SW 1271 (cell line): ENCODE data around the gene PPIA.

Experiments
- DNase-seq, 2 experiments: peaks; one replicate each; lab custom pipeline; 2025; lab: John Stamatoyannopoulos, UW

The PPIA gene

DNA sequence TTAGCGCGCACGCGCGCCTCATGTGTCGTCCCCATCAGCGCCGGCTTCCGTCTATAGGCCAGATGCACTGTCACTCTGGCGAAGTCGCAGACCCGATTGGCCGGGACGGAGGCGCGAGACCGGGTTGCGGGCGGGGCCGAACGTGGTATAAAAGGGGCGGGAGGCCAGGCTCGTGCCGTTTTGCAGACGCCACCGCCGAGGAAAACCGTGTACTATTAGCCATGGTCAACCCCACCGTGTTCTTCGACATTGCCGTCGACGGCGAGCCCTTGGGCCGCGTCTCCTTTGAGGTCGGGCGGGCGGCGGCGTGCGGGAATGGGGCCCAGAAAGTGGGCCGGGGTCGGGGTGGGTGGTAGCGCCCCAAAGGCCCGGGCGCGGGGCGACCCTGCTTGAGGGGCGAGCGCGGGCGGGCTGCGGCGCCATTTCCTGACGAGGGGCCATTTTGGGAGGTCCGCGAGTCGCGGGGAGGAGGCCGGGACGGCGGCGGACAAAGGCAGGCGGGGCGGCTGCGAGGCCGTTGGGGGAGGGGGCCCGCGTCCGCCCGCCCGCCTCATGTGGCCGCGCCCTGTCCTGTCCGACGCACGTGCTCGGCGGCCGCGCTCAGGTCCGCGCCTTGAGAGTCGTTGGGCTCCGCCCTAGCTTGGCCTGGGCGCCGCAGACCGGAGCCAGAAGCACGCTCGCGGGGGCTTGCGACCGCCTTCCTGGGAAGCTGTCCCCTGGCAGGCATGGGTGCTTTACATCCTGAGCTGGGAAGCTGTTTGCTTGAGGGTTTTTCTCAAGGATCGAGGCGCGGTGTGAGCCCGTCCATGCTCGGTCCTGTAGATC lies at the start of gene PPIA:
PPIA (plus strand) TSS at position 178 of the 825 bp plus-strand sequence; CDS start at position 222, 44 bp downstream.
- DNase-seq, result peak; percentile 91 to 95

GRCh38 chr7:44748045-44748947 lies 48.2 kb upstream of the PPIA start, which contains the start of gene ZMIZ2:
ZMIZ2 (plus strand) TSS chr7:44748847; CDS start chr7:44756250, 7,403 bp downstream.
- DNase-seq, result peak; percentile 59 to 81

DNA sequence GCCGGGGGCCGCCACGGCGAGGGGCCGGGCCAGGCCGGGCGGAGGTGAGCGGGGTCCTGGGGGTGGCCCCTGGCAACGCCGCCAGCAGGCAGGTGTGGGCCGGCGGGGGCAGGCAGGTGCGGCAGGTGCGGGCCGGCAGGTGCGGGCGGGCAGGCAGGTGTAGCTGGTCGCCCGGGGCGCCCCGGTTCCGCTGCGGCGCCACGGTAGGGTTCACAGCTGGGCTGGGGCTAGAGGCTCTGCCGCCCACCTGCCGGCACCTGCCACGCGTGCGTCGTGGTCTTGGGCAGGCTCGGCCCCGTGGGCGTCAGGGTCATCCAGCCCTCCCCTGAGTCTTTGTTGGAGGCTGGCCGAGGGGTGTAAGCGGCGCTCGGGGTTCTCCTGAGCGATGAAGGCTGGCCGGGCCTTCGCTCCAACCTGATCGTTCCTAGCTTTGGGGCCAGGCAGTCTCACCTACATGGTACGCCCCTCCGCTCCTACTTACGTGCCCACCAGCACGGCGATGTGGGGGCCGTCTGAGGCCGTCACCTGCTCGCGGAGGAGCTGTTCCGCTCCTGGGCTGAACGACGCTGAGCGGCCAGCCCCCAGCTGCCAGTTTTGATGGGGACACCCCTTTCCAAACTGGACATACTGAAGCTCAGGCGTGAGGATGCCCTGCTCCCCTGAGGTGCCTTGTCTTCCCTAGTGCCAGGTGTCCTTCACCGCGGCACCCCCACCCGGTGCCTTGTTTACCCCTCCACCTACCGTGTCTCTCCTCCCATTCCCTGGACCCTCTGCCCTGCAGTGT lies 47.3 kb upstream of the PPIA start:
- no peak for DNase-seq

- DNase-seq, result no peak
Observed at GRCh38 chr7:44749992-44750391, 46.5 kb upstream of the PPIA start.

DNA sequence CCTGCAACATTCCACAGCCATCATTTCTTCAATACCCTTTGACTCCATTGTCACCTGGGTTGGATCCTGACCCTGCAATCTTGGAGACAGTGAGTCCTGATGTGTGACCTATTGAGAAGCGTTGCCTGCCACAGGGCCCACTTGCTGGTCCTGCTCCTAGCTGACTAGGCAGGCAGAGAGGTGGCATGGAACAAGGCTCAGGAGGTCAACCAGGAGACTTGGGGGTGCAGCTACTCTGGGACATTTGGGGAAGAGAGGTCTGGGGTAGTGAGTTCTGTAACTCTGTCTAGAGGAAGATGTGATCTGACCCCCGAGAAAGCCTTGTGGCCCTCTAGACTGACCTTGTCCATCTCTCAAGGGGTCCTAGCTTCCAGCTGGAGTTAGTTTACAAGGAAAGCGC lies 46.1 kb upstream of the PPIA start:
- no peak for DNase-seq

GRCh38 chr7:44750921-44751571 lies 45.4 kb upstream of the PPIA start:
- DNase-seq, result peak in 1 of 2 experiments; percentile 15

- no peak for DNase-seq
Observed at GRCh38 chr7:44752822-44753221, 43.7 kb upstream of the PPIA start.

DNA sequence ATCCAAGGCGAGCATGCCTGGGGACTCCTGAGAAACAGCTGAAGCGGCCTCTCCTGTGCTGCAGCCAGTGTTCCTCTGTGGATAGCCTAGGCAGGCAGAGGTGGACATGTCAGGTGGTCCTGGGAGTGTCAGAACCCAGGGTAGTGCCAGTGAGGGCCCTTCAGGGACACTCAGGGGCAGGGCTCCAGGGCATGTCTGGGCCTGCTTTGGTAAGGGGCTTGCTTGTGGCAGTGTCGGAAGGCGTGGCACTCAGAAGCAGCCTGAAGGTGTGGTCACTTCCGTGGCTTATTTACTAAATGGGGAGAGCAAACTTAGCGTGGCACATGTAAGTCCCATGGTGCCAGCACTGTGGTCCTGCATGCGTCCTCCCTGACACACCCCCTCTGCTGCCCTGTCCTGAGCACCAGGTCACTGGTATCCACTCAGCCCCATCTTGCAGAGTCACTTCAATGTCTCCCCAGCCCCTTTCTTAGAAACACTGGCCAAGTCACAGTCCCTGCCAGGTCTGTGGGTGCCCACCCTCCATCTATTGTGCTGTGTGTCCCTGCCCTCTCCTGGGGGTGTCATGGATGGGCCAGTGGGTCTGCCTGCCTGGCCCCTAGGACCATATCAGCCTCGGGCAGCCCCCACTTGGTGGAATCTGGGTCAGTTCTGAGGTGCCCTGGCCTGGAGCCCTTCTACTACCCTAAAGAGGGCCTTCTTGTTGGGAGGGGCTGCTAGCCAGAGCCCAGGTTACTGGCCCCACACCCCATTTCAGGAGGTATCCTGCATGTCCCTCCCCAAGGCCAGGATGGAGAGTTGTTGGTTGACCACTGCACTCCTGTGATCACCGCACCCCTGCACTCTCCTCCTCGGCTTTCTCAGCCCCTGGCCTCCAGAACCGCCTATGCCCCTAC lies 41.4 kb upstream of the PPIA start:
- no peak for DNase-seq

DNA sequence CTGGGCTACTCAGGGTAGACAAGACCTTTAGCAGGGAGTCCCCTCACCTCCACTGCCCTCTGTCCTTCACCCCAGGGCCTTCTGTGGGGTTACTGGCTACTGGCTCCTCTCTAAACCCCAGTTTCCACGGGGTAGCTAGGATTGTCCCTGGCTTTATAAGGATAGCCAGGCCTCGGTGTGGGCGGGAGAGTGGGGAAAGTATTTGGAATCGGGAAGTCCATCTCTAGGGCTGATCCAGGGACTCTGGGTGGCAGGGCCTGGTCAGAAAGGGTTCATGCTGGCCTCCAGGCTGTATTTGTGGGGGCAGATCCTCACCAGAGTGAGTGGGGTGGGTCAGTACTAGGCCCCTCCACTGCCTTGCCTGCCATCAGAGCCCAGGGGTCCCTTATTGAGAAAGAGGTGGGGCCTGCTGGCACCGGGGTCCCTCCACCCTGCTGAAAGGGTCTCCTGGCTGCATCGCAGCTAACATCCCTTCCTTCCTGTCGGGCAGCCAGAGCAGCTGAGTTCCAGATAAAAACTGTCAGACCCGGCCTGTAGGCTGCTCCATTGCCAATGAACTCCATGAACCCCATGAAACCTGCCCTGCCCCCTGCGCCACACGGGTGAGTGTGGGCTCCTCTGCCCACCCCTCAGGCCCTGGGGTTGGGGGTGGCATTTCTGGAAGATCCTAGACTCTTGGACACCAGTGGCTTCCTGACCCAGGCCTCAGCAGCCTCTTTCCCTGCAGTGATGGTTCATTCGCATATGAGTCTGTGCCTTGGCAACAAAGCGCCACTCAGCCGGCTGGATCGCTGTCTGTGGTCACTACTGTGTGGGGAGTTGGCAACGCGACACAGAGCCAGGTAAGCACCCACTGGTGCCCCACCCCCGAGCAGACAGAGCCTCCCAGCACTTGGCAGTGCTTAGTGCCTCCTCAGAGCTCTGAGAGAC lies 40.5 kb upstream of the PPIA start:
- no peak for DNase-seq

GRCh38 chr7:44756904-44757303 lies 39.6 kb upstream of the PPIA start:
- no peak for DNase-seq

DNA sequence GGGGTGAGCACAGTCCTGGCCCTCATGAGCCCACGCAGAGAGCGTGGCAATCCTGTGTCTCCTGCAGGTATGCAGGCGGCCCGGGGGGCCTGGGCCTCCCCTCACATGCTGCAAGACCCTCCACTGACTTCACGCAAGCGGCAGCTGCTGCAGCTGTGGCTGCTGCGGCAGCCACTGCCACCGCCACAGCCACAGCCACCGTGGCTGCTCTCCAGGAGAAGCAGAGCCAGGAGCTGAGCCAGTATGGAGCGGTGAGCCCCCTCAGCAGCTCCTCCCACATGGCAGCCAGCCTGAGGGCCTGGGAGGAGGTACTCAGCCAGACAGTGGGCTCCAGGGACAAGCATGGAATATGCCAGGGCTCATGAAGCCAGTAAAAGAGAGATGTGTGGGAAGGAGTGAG lies 39.2 kb upstream of the PPIA start:
- DNase-seq, result no peak

DNA sequence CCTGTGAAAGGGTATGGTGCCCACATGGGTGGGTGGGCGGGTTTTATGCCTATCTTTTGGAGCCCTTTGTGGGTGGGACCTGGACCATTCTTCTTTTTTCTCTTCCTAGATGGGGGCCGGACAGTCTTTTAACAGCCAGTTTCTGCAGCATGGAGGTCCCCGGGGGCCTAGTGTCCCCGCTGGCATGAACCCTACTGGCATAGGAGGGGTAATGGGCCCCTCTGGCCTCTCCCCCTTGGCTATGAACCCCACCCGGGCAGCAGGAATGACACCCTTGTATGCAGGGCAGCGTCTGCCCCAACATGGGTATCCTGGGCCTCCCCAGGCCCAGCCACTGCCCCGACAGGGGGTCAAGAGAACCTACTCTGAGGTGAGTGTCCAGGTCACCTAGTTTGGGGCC lies 38.7 kb upstream of the PPIA start:
- DNase-seq, result no peak

DNA sequence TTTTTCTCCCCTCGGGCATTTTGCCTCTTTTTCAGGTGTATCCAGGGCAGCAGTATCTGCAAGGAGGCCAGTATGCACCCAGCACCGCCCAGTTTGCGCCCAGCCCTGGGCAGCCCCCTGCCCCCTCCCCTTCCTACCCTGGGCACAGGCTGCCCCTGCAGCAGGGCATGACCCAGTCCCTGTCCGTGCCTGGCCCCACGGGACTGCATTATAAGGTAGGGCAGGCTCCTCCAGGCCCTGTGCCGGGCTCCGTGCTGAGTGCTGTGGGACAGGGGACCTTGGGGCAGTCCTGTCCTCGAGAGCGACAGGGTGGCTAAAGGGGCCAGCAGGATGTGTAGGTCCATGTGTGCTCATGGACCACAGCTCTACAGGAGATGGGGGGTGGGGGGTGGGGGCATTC lies 37.2 kb upstream of the PPIA start:
- no peak for DNase-seq

GRCh38 chr7:44760034-44760580 lies 36.4 kb upstream of the PPIA start:
- DNase-seq, result no peak

- no peak for DNase-seq
Observed at GRCh38 chr7:44761207-44762161, 35.0 kb upstream of the PPIA start.

DNA sequence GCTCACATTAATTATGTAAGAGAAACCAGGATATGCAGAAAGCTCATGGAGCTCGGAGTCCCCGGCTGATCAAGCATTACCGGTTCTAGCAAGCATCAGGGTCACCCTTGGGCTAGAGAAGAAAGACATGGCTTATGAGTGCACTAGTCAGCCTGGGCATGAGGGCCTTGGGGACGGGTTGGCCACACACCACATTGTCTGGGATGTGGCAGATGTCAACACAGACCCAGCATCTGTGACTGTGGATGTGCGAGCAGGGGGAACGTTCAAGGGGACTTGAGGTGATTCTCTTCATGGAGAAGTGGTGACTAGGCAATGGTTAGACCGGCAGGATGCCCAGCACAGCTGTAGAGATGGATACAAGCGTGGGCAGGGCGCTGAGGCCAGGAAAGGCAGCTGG lies 34.2 kb upstream of the PPIA start:
- DNase-seq, result no peak

DNA sequence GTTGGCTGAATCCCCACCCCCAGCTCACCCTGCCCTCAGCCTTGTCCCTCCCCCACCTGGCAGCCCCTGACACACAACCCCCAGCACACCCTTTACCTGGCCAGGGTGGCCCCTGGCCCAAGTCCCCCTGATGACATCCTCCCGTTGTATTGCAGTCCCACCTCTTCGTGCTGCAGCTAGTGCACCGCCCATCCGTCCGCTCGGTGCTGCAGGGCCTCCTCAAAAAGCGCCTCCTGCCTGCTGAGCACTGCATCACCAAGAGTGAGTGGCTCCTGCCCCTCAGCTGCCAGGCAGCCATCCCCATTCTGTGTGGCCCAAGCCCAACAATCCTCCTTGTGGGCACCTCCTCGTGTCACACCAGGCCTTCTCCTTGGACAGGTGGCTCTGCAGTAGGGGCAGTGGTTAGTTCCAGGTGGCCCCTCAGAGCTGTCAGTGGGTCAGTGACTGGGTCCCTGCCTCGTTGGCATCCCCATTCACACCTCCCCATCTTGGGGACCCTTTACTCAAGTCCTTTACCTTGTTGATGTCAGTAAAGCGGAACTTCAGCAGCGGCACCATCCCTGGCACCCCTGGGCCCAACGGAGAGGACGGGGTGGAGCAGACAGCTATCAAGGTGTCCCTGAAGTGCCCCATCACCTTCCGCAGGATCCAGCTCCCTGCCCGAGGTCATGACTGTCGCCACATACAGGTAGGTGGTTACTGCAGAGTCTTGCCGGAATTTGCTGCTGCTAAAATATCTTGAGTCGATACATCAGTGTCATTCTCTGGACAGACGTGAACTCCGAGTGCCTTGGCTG lies 33.6 kb upstream of the PPIA start:
- DNase-seq, result no peak
